GM21825 (cell line): ENCODE data around the gene IRF6.

Experiments used
- ATAC-seq: cut with Tn5 transposase; IDR thresholded peaks from one replicate; pipeline ENCODE4 v1.9.1; 2021; ENCODE audit warnings: mild to moderate bottlenecking, moderate library complexity; ENCODE audit not compliant: unreplicated experiment

The IRF6 gene

DNA sequence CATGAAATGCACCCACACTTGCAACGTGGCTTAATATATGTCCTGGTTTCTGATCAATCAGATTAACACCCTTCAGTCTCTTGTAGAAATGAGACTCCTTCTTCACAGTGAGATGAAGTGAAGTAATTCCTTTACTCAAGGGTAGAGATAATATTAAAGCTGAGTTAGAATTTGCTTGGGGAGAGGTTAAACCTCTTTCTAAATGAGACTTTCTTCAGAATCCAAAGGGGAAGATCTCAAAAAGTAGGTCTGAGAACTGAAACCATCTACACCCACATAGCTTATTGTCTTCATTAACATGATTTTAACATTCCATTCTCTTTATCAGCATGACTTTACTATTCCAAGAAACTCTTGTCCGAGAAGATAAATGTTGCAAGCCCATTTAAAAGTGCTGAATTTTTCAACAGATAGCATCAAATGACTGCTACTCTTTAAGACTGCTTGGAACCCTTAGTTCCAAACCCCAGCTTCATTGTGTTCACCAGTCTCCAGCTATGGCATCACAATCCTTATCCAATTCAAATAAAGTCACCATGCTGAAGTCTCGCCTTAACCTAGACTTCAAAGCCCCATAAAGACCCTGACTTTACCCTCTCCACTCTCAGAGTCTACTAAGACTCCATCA is 69.3 kb downstream of the IRF6 start:
- ATAC-seq: no peak
